ENCODE measurements around the gene TNPO3. TPM values are rescaled to one million over a fixed set of nuclear protein-coding genes. Genes with fewer than 3 reads are reported as not detected.

Gene TNPO3
- total and polyA plus RNA-seq, 7 donors, result 22.6 to 62.1 (median 37.0) TPM

GRCh38 chr7:129014501-129015101, 40.3 kb downstream of the TNPO3 start:
- WGBS, 3 donors, result 95 to 97% (median 96%) methylated on average over 6 of the region's 6 CpGs
- DNase-seq (no peak), ATAC-seq (no peak)
- peaks cover 6% of the 10 kb centered on the region for H3K4me1 ChIP-seq
- no peak overlapping the region for H3K27ac ChIP-seq
- TF ChIP-seq, protein P1, sequence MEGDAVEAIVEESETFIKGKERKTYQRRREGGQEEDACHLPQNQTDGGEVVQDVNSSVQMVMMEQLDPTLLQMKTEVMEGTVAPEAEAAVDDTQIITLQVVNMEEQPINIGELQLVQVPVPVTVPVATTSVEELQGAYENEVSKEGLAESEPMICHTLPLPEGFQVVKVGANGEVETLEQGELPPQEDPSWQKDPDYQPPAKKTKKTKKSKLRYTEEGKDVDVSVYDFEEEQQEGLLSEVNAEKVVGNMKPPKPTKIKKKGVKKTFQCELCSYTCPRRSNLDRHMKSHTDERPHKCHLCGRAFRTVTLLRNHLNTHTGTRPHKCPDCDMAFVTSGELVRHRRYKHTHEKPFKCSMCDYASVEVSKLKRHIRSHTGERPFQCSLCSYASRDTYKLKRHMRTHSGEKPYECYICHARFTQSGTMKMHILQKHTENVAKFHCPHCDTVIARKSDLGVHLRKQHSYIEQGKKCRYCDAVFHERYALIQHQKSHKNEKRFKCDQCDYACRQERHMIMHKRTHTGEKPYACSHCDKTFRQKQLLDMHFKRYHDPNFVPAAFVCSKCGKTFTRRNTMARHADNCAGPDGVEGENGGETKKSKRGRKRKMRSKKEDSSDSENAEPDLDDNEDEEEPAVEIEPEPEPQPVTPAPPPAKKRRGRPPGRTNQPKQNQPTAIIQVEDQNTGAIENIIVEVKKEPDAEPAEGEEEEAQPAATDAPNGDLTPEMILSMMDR (IDR thresholded peaks at IDR 0.05), result no peak
- intact Hi-C loops (cut with DNase I), result no loop called here
- H3K4me3 ChIP-seq, result no peak overlapping the region
- peaks cover 9 to 68% of the 10 kb centered on the region in 2 donors for H3K36me3 ChIP-seq (ENCODE audit: insufficient read depth in 1 of 2, low read depth in 1 of 2)
- no peaks in the 10 kb centered on the region for H3K9me3 ChIP-seq
- H3K27me3 ChIP-seq (ENCODE audit: insufficient read depth in 3 of 3, low read length in 2 of 3), result no peaks in the 10 kb centered on the region

- 90 to 95% (median 93%) methylated on average over 4 of the region's 4 CpGs for WGBS, 3 donors
- intact Hi-C loops (cut with DNase I), result no loop called here
- TF ChIP-seq, protein P1 (IDR thresholded peaks at IDR 0.05), result no peak
- Histone ChIP-seq H3K4me1 (peaks cover 6% of the 10 kb centered on the region), H3K27me3 (ENCODE audit: insufficient read depth in 3 of 3, low read length in 2 of 3) (no peaks in the 10 kb centered on the region), H3K4me3 (no peak overlapping the region), H3K27ac (no peak overlapping the region), H3K36me3 (ENCODE audit: insufficient read depth in 1 of 2, low read depth in 1 of 2) (peaks cover 9 to 67% of the 10 kb centered on the region in 2 donors), H3K9me3 (no peaks in the 10 kb centered on the region)
- ATAC-seq (no peak), DNase-seq (no peak)
Observed at GRCh38 chr7:129013048-129013724, 41.7 kb downstream of the TNPO3 start.

- Histone ChIP-seq H3K4me3 (no peak overlapping the region), H3K36me3 (ENCODE audit: insufficient read depth in 1 of 2, low read depth in 1 of 2) (peaks cover 9 to 67% of the 10 kb centered on the region in 2 donors), H3K9me3 (no peaks in the 10 kb centered on the region), H3K27me3 (ENCODE audit: insufficient read depth in 3 of 3, low read length in 2 of 3) (no peaks in the 10 kb centered on the region), H3K27ac (no peak overlapping the region), H3K4me1 (peaks cover 6% of the 10 kb centered on the region)
- DNase-seq (no peak), ATAC-seq (no peak)
- TF ChIP-seq, protein P1 (IDR thresholded peaks at IDR 0.05), result no peak
- WGBS, 3 donors, result 92 to 95% (median 92%) methylated on average over 1 of the region's 1 CpG
- intact Hi-C loops (cut with DNase I), result no loop called here
Observed at GRCh38 chr7:129012641-129013040, 42.3 kb downstream of the TNPO3 start.

- TF ChIP-seq, protein P1 (IDR thresholded peaks at IDR 0.05), result no peak
- 47 to 75% (median 52%) methylated on average over 3 of the region's 3 CpGs for WGBS, 3 donors
- intact Hi-C loops (cut with DNase I), result no loop called here
- Histone ChIP-seq H3K27me3 (ENCODE audit: insufficient read depth in 3 of 3, low read length in 2 of 3) (no peaks in the 10 kb centered on the region), H3K36me3 (ENCODE audit: insufficient read depth in 1 of 2, low read depth in 1 of 2) (peaks cover 6 to 56% of the 10 kb centered on the region in 2 donors), H3K9me3 (no peaks in the 10 kb centered on the region), H3K4me1 (peaks cover 6% of the 10 kb centered on the region), H3K4me3 (no peak overlapping the region), H3K27ac (no peak overlapping the region)
- DNase-seq (no peak), ATAC-seq (peak in 2 of 4 donors; percentile 60 to 68)
Observed at GRCh38 chr7:129010075-129010474, 44.8 kb downstream of the TNPO3 start.
